ENCODE data around the gene ZNF777. TPM values are rescaled to one million over a fixed set of nuclear protein-coding genes. Genes with fewer than 3 reads are reported as not detected.

ZNF777 gene
- total RNA-seq, 3 donors from 2014 or later: 5.1 to 8.5 (median 8.2) TPM

DNA sequence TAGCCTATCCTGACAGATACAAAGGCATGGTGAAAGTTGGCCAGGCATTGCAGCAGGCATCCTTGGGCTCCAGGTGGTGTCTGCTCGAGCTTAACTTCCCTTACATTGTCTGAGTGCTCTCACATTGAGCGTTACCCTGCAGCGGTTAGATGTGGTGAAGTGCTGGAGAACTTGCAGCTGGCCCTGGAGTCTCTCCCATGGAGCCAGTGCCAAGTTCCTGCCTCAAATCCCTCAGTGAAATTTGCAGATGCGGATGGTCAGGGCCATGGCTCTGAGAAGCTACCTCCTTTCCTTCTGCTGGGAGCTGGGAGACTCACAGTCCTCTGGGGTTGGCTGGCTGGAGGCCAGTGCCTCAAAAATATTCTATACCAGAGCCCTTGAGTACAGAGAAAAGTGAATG is 40.0 kb upstream of the ZNF777 start:
- TF ChIP-seq, protein P1, sequence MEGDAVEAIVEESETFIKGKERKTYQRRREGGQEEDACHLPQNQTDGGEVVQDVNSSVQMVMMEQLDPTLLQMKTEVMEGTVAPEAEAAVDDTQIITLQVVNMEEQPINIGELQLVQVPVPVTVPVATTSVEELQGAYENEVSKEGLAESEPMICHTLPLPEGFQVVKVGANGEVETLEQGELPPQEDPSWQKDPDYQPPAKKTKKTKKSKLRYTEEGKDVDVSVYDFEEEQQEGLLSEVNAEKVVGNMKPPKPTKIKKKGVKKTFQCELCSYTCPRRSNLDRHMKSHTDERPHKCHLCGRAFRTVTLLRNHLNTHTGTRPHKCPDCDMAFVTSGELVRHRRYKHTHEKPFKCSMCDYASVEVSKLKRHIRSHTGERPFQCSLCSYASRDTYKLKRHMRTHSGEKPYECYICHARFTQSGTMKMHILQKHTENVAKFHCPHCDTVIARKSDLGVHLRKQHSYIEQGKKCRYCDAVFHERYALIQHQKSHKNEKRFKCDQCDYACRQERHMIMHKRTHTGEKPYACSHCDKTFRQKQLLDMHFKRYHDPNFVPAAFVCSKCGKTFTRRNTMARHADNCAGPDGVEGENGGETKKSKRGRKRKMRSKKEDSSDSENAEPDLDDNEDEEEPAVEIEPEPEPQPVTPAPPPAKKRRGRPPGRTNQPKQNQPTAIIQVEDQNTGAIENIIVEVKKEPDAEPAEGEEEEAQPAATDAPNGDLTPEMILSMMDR (IDR thresholded peaks at IDR 0.05): no peak
- TF ChIP-seq POLR2AphosphoS5 (IDR thresholded peaks at IDR 0.05) (no peak), POLR2A (IDR thresholded peaks at IDR 0.05) (no peak)
- H3K9me3 ChIP-seq: peaks cover under 1 to 8% of the 10 kb centered on the region in 2 donors
- H3K27ac ChIP-seq: no peak overlapping the region
- intact Hi-C loops (cut with DNase I; ENCODE audit: low total_unique reads): no loop called here
- no peak overlapping the region for H3K4me3 ChIP-seq
- H3K36me3 ChIP-seq: no peaks in the 10 kb centered on the region
- DNase-seq (ENCODE audit: low spot score in 2 of 2): no peak
- H3K27me3 ChIP-seq: no peaks in the 10 kb centered on the region
- peaks cover 0 to 3% of the 10 kb centered on the region in 2 donors for H3K4me1 ChIP-seq

DNA sequence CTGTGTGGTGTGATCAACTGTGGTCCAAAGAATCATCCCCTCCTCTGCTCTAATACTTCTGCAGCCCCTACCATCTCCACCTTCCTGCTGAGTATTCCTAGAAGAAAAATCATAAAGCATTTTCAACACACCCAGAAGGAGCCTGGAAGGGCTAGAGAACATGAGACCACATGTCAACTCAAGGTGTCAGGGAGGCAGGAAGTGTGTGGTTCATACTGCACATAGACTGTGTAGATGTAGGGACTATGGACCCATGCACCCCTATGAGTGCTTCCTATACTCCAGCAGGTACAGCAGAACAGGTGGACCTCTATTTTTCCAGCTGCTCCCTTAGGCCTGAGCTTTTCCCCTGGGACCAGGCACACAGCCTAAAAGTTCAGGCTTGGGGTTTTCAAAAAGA is 39.3 kb upstream of the ZNF777 start:
- Histone ChIP-seq H3K27me3 (no peaks in the 10 kb centered on the region), H3K27ac (no peak overlapping the region), H3K4me1 (peaks cover 0 to 6% of the 10 kb centered on the region in 2 donors), H3K9me3 (peaks cover 0 to under 1% of the 10 kb centered on the region in 2 donors), H3K4me3 (no peak overlapping the region), H3K36me3 (no peaks in the 10 kb centered on the region)
- intact Hi-C loops (cut with DNase I; ENCODE audit: low total_unique reads): no loop called here
- TF ChIP-seq POLR2AphosphoS5 (IDR thresholded peaks at IDR 0.05): no peak
- TF ChIP-seq POLR2A (IDR thresholded peaks at IDR 0.05): no peak
- TF ChIP-seq, protein P1 (IDR thresholded peaks at IDR 0.05): no peak
- DNase-seq (ENCODE audit: low spot score in 2 of 2): no peak

GRCh38 chr7:149498811-149499210 is 37.9 kb upstream of the ZNF777 start:
- no peak for DNase-seq (ENCODE audit: low spot score in 2 of 2)
- intact Hi-C loops (cut with DNase I; ENCODE audit: low total_unique reads): no loop called here
- Histone ChIP-seq H3K9me3 (no peaks in the 10 kb centered on the region), H3K27me3 (no peaks in the 10 kb centered on the region), H3K4me3 (no peak overlapping the region), H3K4me1 (peaks cover 0 to 6% of the 10 kb centered on the region in 2 donors), H3K36me3 (no peaks in the 10 kb centered on the region), H3K27ac (no peak overlapping the region)
- TF ChIP-seq, protein P1 (IDR thresholded peaks at IDR 0.05): no peak
- TF ChIP-seq POLR2A (IDR thresholded peaks at IDR 0.05) (no peak), POLR2AphosphoS5 (IDR thresholded peaks at IDR 0.05) (no peak)

DNA sequence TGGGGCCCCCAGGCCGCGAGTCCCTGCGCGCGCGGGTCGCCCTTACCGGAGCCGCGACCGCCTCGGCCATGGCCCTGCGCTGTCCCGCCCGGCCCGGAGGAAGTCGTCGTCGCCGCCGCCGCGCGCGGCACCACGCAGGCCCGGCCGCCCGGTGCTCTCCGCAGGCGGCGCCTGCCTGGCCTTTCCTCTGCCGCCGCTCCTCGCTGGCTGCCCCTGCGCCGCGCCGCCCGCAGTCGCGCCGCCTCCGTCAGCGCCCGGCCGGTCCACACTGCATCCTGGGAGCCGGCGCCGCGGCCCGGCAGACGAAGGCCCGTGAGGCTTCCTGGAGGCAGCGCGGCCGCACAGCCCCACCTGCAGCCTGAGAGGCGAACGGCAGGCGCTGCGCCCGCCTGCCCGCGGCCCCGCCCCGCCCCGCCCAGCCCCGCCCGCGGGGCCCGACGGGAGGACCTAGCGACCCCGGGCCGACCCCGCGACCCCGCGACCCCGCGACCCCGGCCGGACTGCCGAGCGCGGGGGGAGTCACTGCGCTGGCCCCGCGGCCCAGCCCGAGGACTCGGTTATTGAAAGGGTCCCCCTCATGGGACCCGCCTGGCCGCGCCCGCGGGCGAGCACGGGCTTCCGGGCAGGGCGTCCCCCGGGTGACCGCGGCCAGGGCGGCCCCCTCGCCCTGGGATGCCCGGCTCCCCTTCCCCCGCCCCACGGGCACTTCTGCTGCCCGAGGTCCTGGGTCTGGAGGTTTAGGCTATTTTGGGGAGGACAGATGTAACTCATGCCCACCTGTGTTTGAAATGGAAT is 36.8 kb upstream of the ZNF777 start, which contains the start of gene ZNF746:
Gene ZNF746 (minus strand): TSS at position 343 of the 795 bp plus-strand sequence. CDS start 273 bp downstream, at position 70.
- no peaks in the 10 kb centered on the region for H3K9me3 ChIP-seq
- peak within 1 kb of the TSS; percentile 72 to 98 (median 75) for H3K4me3 ChIP-seq
- no peaks in the 10 kb centered on the region for H3K36me3 ChIP-seq
- intact Hi-C loops (cut with DNase I; ENCODE audit: low total_unique reads): no loop called here
- peaks cover 0 to 6% of the 10 kb centered on the region in 2 donors for H3K4me1 ChIP-seq
- no peaks in the 10 kb centered on the region for H3K27me3 ChIP-seq
- TF ChIP-seq, protein P1 (IDR thresholded peaks at IDR 0.05): peak in 1 of 3 donors; percentile 82
- no peak for TF ChIP-seq POLR2A (IDR thresholded peaks at IDR 0.05)
- no peak for TF ChIP-seq POLR2AphosphoS5 (IDR thresholded peaks at IDR 0.05)
- DNase-seq (ENCODE audit: low spot score in 2 of 2): peak in 1 of 2 donors; percentile 55
- H3K27ac ChIP-seq: peak within 1 kb of the TSS; percentile 88 to 97
